Testis (tissue), 3 donors: ENCODE measurements around the gene SNTG2. TPM values are rescaled to one million over a fixed set of nuclear protein-coding genes. Genes with fewer than 3 reads are reported as not detected.
"Not testable (repeated sequence)": the region's sequence is repeated elsewhere in the genome, so short reads cannot be mapped to it uniquely, and the experiment has no call there.

Experiments
- DNase-seq: peaks from one replicate; pipeline ENCODE4 v3.0.0-alpha.2; 2019
- H3K27ac ChIP-seq, 2 donors: fragments of 200-600 bp; sonication (generic); one replicate each; pipeline ENCODE4 v1.5.1; 2019
- H3K27me3 ChIP-seq: fragments of 200-600 bp; sonication (generic); one replicate; pipeline ENCODE4 v1.5.1; 2019
- H3K36me3 ChIP-seq: fragments of 200-600 bp; sonication (generic); one replicate; pipeline ENCODE4 v1.5.1; 2017; ENCODE audit warnings: low read depth; ENCODE audit errors: missing control alignments
- H3K4me1 ChIP-seq: fragments of 200-600 bp; sonication (generic); one replicate; pipeline ENCODE4 v1.5.1; 2019
- H3K4me3 ChIP-seq, 2 donors: fragments of 200-600 bp; sonication (generic); one replicate each; pipeline ENCODE4 v1.5.1; 2017 to 2019
- H3K9me3 ChIP-seq: fragments of 200-600 bp; sonication (generic); one replicate; pipeline ENCODE4 v1.5.1; 2017
- CTCF ChIP-seq, 3 experiments: fragments of 450-650 bp in 2 of 3; fragments of 200-600 bp in 1 of 3; sonication (generic) in 1 of 3; IDR thresholded peaks; one replicate each; pipeline ENCODE4 v1.5.1; 2016 to 2019; ENCODE audit warnings: antibody characterized with exemption in 3 of 3, mild to moderate bottlenecking in 2 of 3, moderate library complexity in 1 of 3
- POLR2A ChIP-seq: fragments of 450-650 bp; IDR thresholded peaks from one replicate; pipeline ENCODE4 v1.6.1; 2017; ENCODE audit warnings: antibody characterized with exemption, mild to moderate bottlenecking, moderate library complexity
- WGBS, 2 donors: methylation state at CpG; one replicate each; pipeline ENCODE4 v1.1.5; 2018; 5-methylcytosine and 5-hydroxymethylcytosine counted together
- intact Hi-C: fragments of 100-400 bp; cut with DNase I; formaldehyde crosslinking; loops from one replicate; pipeline ENCODE4 v1.15.1; 2023; ENCODE audit warnings: low total_unique reads
- polyA plus RNA-seq: library from polyadenylated mRNA; stranded (reverse); fragments of 350-450 nt; fragmentation: Illumina TruSeq; extraction: RNeasy Lipid Tissue Mini Kit (QIAGEN cat#74804); gene quantifications from one replicate; pipeline ENCODE4 v1.2.3, GENCODE V29; 2014; ENCODE audit warnings: low read depth, low replicate concordance; ENCODE audit not compliant: insufficient read depth
- total RNA-seq, 2 donors: library from RNA; depleted of rRNA; stranded (reverse); fragments of >200 nt; gene quantifications; one replicate each; pipeline ENCODE4 v1.2.3, GENCODE V29; 2016

The SNTG2 gene
- total and polyA plus RNA-seq, 3 donors from 2014 or later, result 8.7 to 10.2 (median 9.1) TPM

GRCh38 chr2:1224901-1225300, 274.3 kb downstream of the SNTG2 start:
- Histone ChIP-seq H3K4me1 (peaks cover 10% of the 10 kb centered on the region), H3K4me3 (no peak overlapping the region), H3K27me3 (no peaks in the 10 kb centered on the region), H3K36me3 (no peaks in the 10 kb centered on the region), H3K9me3 (no peaks in the 10 kb centered on the region), H3K27ac (no peak overlapping the region)
- DNase-seq, result no peak
- intact Hi-C loops, result no loop called here
- 80 to 83% methylated on average over 3 of the region's 3 CpGs for WGBS, 2 donors
- TF ChIP-seq POLR2A (no peak), CTCF (IDR thresholded peaks at IDR 0.05) (no peak)

- Histone ChIP-seq H3K4me1 (peaks cover 2% of the 10 kb centered on the region), H3K36me3 (no peaks in the 10 kb centered on the region), H3K27ac (no peak overlapping the region), H3K27me3 (no peaks in the 10 kb centered on the region), H3K4me3 (no peak overlapping the region), H3K9me3 (no peaks in the 10 kb centered on the region)
- no peak for DNase-seq
- 97 to 99% methylated on average over 3 of the region's 3 CpGs for WGBS, 2 donors
- TF ChIP-seq POLR2A (no peak), CTCF (IDR thresholded peaks at IDR 0.05) (no peak)
- intact Hi-C loops, result no loop called here
These were observed 276.1 kb downstream of the SNTG2 start for GRCh38 chr2:1226766-1227165.

- H3K27me3 ChIP-seq, result no peaks in the 10 kb centered on the region
- TF ChIP-seq POLR2A, result no peak
- no peak for TF ChIP-seq CTCF (IDR thresholded peaks at IDR 0.05)
These were observed 276.7 kb downstream of the SNTG2 start for GRCh38 chr2:1227274-1227900.

GRCh38 chr2:1229596-1229995, 278.9 kb downstream of the SNTG2 start:
- H3K27ac ChIP-seq, H3K27me3 ChIP-seq, H3K9me3 ChIP-seq, H3K36me3 ChIP-seq, H3K4me1 ChIP-seq, intact Hi-C loops, DNase-seq: not testable (repeated sequence)
- WGBS, 2 donors, result 85% methylated on average over 28 of the region's 30 CpGs; no CpG with 5 or more reads in 1 of the 2 donors
- H3K4me3 ChIP-seq, result peak overlapping the region in 1 of 2 donors; percentile 23

More at GRCh38 chr2:1227274-1227900, 276.7 kb downstream of the SNTG2 start:
- H3K27ac ChIP-seq, result no peak overlapping the region
- H3K9me3 ChIP-seq, result no peaks in the 10 kb centered on the region
- peaks cover 2% of the 10 kb centered on the region for H3K4me1 ChIP-seq
- no peak overlapping the region for H3K4me3 ChIP-seq
- WGBS, 2 donors, result 53 to 76% methylated on average over 6 to 19 of the region's 19 CpGs
- H3K36me3 ChIP-seq, result no peaks in the 10 kb centered on the region
- intact Hi-C loops, result no loop called here
- DNase-seq, result peak; percentile 32

- Histone ChIP-seq H3K9me3 (no peaks in the 10 kb centered on the region), H3K4me3 (no peak overlapping the region), H3K27ac (no peak overlapping the region), H3K27me3 (no peaks in the 10 kb centered on the region), H3K36me3 (no peaks in the 10 kb centered on the region), H3K4me1 (peaks cover 2% of the 10 kb centered on the region)
- intact Hi-C loops, result no loop called here
- no peak for TF ChIP-seq CTCF (IDR thresholded peaks at IDR 0.05)
- no peak for TF ChIP-seq POLR2A
- WGBS, 2 donors, result 86 to 90% methylated on average over 11 to 19 of the region's 19 CpGs
- DNase-seq, result no peak
These were observed 279.7 kb downstream of the SNTG2 start for GRCh38 chr2:1230155-1230893.
